NCI-H510A (cell line): Measurements from ENCODE around the gene SRI.
"Not testable (repeated sequence)": the region's sequence is repeated elsewhere in the genome, so short reads cannot be mapped to it uniquely, and the experiment has no call there.

ENCODE experiments used
- DNase-seq: peaks from one replicate; lab custom pipeline; 2025; lab: John Stamatoyannopoulos, UW

SRI gene

GRCh38 chr7:88176190-88176589 is 43.6 kb downstream of the SRI start:
- no peak for DNase-seq

GRCh38 chr7:88172842-88173241 is 47.0 kb downstream of the SRI start:
- DNase-seq: no peak

GRCh38 chr7:88169717-88170320 is 50.0 kb downstream of the SRI start:
- DNase-seq: no peak

GRCh38 chr7:88167721-88168120 is 52.1 kb downstream of the SRI start:
- no peak for DNase-seq

- DNase-seq: no peak
Observed at GRCh38 chr7:88167223-88167622, 52.6 kb downstream of the SRI start.

- no peak for DNase-seq
Observed at GRCh38 chr7:88165697-88166096, 54.1 kb downstream of the SRI start.

- not testable (repeated sequence) for DNase-seq
Observed at GRCh38 chr7:88159741-88160140, 60.1 kb downstream of the SRI start.

GRCh38 chr7:88156356-88156755 is 63.5 kb downstream of the SRI start:
- no peak for DNase-seq

- no peak for DNase-seq
Observed at GRCh38 chr7:88155756-88156155, 64.1 kb downstream of the SRI start.
